NCI-H2107 treated with DMSO at 0.1 percent for 48 hours (cell line): ENCODE data around the gene RANBP9.

Source experiments
- DNase-seq: peaks from one replicate; lab custom pipeline; 2025; ENCODE audit not compliant: unreplicated experiment; lab: John Stamatoyannopoulos, UW

RANBP9 gene

GRCh38 chr6:13572240-13572639 lies 139.4 kb downstream of the RANBP9 start:
- DNase-seq, result no peak
